GM23338 (cell line): ENCODE measurements around the gene CAMLG. TPM values are rescaled to one million over a fixed set of nuclear protein-coding genes. Genes with fewer than 3 reads are reported as not detected.

Source experiments
- ATAC-seq: fragments of 200-7000 bp; cut with Tn5 transposase; 3 replicates; pipeline ENCODE4 v1.9.1; 2020
- DNase-seq: peaks from one replicate; pipeline ENCODE4 v3.0.0-alpha.2; 2015; ENCODE audit warnings: low spot score
- H2AFZ ChIP-seq: fragments of 200-600 bp; sonication (generic); 2 replicates; pipeline ENCODE4 v1.8.0; 2016; ENCODE audit warnings: antibody characterized with exemption, mild to moderate bottlenecking, moderate library complexity
- H3F3A ChIP-seq: fragments of 200-600 bp; sonication (generic); replicated peaks from 2 replicates; pipeline ENCODE4 v1.8.0; 2017; ENCODE audit warnings: antibody characterized with exemption, mixed run types, low read depth
- H3K27ac ChIP-seq: fragments of 200-600 bp; sonication (generic); 2 replicates; pipeline ENCODE4 v1.6.1; 2016; ENCODE audit warnings: low read depth
- H3K27me3 ChIP-seq: fragments of 200-600 bp; sonication (generic); 2 replicates; pipeline ENCODE4 v1.8.0; 2016; ENCODE audit warnings: mild to moderate bottlenecking, mixed run types, moderate library complexity; ENCODE audit not compliant: insufficient read depth
- H3K36me3 ChIP-seq: fragments of 200-600 bp; sonication (generic); 2 replicates; pipeline ENCODE4 v1.8.0; 2016; ENCODE audit warnings: mild to moderate bottlenecking; ENCODE audit not compliant: insufficient read depth
- H3K4me1 ChIP-seq: fragments of 200-600 bp; sonication (generic); 2 replicates; pipeline ENCODE4 v1.8.0; 2016; ENCODE audit warnings: mild to moderate bottlenecking, moderate library complexity; ENCODE audit not compliant: insufficient read depth
- H3K4me2 ChIP-seq: fragments of 200-600 bp; sonication (generic); 2 replicates; pipeline ENCODE4 v1.7.1; 2017; ENCODE audit warnings: mixed run types
- H3K4me3 ChIP-seq: fragments of 200-600 bp; sonication (generic); 2 replicates; pipeline ENCODE4 v1.6.1; 2016; ENCODE audit warnings: mixed run types
- H3K79me2 ChIP-seq: fragments of 200-600 bp; sonication (generic); replicated peaks from 2 replicates; pipeline ENCODE4 v1.8.0; 2017; ENCODE audit warnings: mild to moderate bottlenecking; ENCODE audit not compliant: insufficient read depth
- H3K9me2 ChIP-seq: fragments of 200-600 bp; sonication (generic); 2 replicates; pipeline ENCODE4 v1.8.0; 2017; ENCODE audit not compliant: insufficient read depth
- H4K20me1 ChIP-seq: fragments of 200-600 bp; sonication (generic); replicated peaks from 2 replicates; pipeline ENCODE4 v1.8.0; 2017; ENCODE audit warnings: mild to moderate bottlenecking; ENCODE audit not compliant: insufficient read depth
- H3K27ac Mint-ChIP-seq: 2 replicates; pipeline ENCODE4 v1.8.0; 2020; ENCODE audit warnings: inconsistent platforms, mild to moderate bottlenecking, moderate library complexity, mixed read lengths
- H3K27me3 Mint-ChIP-seq: 3 replicates; pipeline ENCODE4 v1.8.0; 2022; ENCODE audit warnings: low read depth, mild to moderate bottlenecking, moderate library complexity, mixed read lengths, inconsistent platforms; ENCODE audit not compliant: insufficient read depth, poor library complexity
- H3K36me3 Mint-ChIP-seq: 3 replicates; pipeline ENCODE4 v1.8.0; 2021; ENCODE audit warnings: low read depth, mild to moderate bottlenecking, inconsistent platforms, moderate library complexity, mixed read lengths
- H3K4me1 Mint-ChIP-seq: 3 replicates; pipeline ENCODE4 v1.8.0; 2020; ENCODE audit warnings: mild to moderate bottlenecking, inconsistent platforms, mixed read lengths
- H3K4me3 Mint-ChIP-seq: 3 replicates; pipeline ENCODE4 v1.8.0; 2021; ENCODE audit warnings: moderate library complexity, mild to moderate bottlenecking, inconsistent platforms, mixed read lengths
- H3K9me3 Mint-ChIP-seq: 3 replicates; pipeline ENCODE4 v1.8.0; 2020; ENCODE audit warnings: moderate library complexity, mild to moderate bottlenecking, inconsistent platforms, mixed read lengths
- CREB1 ChIP-seq: fragments of 250-450 bp; sonication (Bioruptor Pico); IDR thresholded peaks from 2 replicates; pipeline ENCODE4 v1.5.0; 2020; ENCODE audit warnings: low read depth, mild to moderate bottlenecking, moderate library complexity
- CTCF ChIP-seq, 2 experiments: fragments of 200-600 bp in 1 of 2; sonication (generic) in 1 of 2; conservative IDR thresholded peaks; 2 replicates each; pipeline versions ENCODE4 v1.5.1 to v1.6.1; 2016 to 2017; ENCODE audit warnings: antibody characterized with exemption in 2 of 2, low read depth in 2 of 2, mild to moderate bottlenecking in 2 of 2, moderate library complexity in 1 of 2
- EZH2 ChIP-seq: fragments of 200-600 bp; sonication (generic); IDR thresholded peaks from one replicate; pipeline ENCODE4 v1.8.0; 2017; ENCODE audit warnings: antibody characterized with exemption, mild to moderate bottlenecking, low read depth; ENCODE audit not compliant: unreplicated experiment
- JUNB ChIP-seq: IDR thresholded peaks from one replicate; pipeline ENCODE4 v1.6.1; 2016; ENCODE audit warnings: antibody characterized with exemption; ENCODE audit not compliant: unreplicated experiment
- NANOG ChIP-seq: IDR thresholded peaks from 2 replicates; pipeline ENCODE4 v1.6.1; 2016; ENCODE audit warnings: antibody characterized with exemption, borderline replicate concordance
- POLR2AphosphoS5 ChIP-seq: IDR thresholded peaks from 2 replicates; pipeline ENCODE4 v1.6.1; 2016; ENCODE audit warnings: antibody characterized with exemption, low read depth
- REST ChIP-seq: IDR thresholded peaks from one replicate; pipeline ENCODE4 v1.6.1; 2018; ENCODE audit warnings: antibody characterized with exemption; ENCODE audit not compliant: unreplicated experiment
- STAT1 ChIP-seq: IDR thresholded peaks from one replicate; pipeline ENCODE4 v1.6.1; 2016; ENCODE audit warnings: antibody characterized with exemption; ENCODE audit not compliant: unreplicated experiment
- polyA plus RNA-seq: library from polyadenylated mRNA; unstranded; fragments of >200 nt; fragmentation: Nextera tagmentation; extraction: Ambion mirVana; gene quantifications from 2 replicates; pipeline ENCODE4 v1.2.1, GENCODE V29; 2016
- total RNA-seq: library from RNA; depleted of rRNA; stranded (reverse); fragments of >200 nt; shearing (Covaris generic); gene quantifications from 2 replicates; pipeline ENCODE4 v1.2.3, GENCODE V29; 2014

Gene CAMLG
- total and polyA plus RNA-seq, 2 experiments from 2014 or later = 34.4 to 75.0 TPM

- Mint-ChIP-seq H3K27me3 (no peaks in the 10 kb centered on the region), H3K9me3 (no peaks in the 10 kb centered on the region), H3K27ac (no peak overlapping the region), H3K4me1 (peaks cover 14% of the 10 kb centered on the region; the same call in 2 of the 3 replicates), H3K36me3 (peaks cover 90% of the 10 kb centered on the region), H3K4me3 (no peak overlapping the region)
- Histone ChIP-seq H3K79me2 (no peaks in the 10 kb centered on the region; the same call in 1 of the 2 replicates), H3K4me3 (no peak overlapping the region), H2AFZ (no peak overlapping the region), H3K4me2 (no peak overlapping the region), H3K27ac (no peak overlapping the region), H4K20me1 (peaks cover 9% of the 10 kb centered on the region; the same call in 1 of the 2 replicates), H3K9me2 (no peaks in the 10 kb centered on the region), H3K27me3 (no peaks in the 10 kb centered on the region), H3F3A (no peaks in the 10 kb centered on the region), H3K36me3 (peaks cover 64% of the 10 kb centered on the region), H3K4me1 (peaks cover 5% of the 10 kb centered on the region; the same call in 1 of the 2 replicates)
- no peak for ATAC-seq
- no peak for DNase-seq
- no peak for TF ChIP-seq EZH2
- no peak for TF ChIP-seq CTCF (conservative IDR thresholded peaks at IDR 0.05; ENCODE audit: low read depth in 2 of 2)
- TF ChIP-seq REST = no peak
- TF ChIP-seq STAT1 = no peak
- no peak for TF ChIP-seq POLR2AphosphoS5
Observed at GRCh38 chr5:134787692-134788091, 49.3 kb downstream of the CAMLG start.

- Histone ChIP-seq H3F3A (0 out of 2 replicates have a peak, but pooled peaks cover 3% of the 10 kb centered on the region), H3K4me2 (no peak overlapping the region), H3K27ac (no peak overlapping the region; the same call in 1 of the 2 replicates), H4K20me1 (peaks cover 6% of the 10 kb centered on the region), H2AFZ (no peak overlapping the region), H3K36me3 (peaks cover 73% of the 10 kb centered on the region), H3K4me1 (no peaks in the 10 kb centered on the region), H3K9me2 (no peaks in the 10 kb centered on the region), H3K4me3 (no peak overlapping the region), H3K27me3 (no peaks in the 10 kb centered on the region), H3K79me2 (no peaks in the 10 kb centered on the region; the same call in 1 of the 2 replicates)
- H3K4me3 Mint-ChIP-seq = no peak overlapping the region
- ATAC-seq (no peak), DNase-seq (no peak)
- H3K36me3 Mint-ChIP-seq = peaks cover 90% of the 10 kb centered on the region
- no peaks in the 10 kb centered on the region for H3K27me3 Mint-ChIP-seq
- H3K4me1 Mint-ChIP-seq = no peaks in the 10 kb centered on the region
- H3K9me3 Mint-ChIP-seq = no peaks in the 10 kb centered on the region
- no peak overlapping the region for H3K27ac Mint-ChIP-seq
- no peak for TF ChIP-seq JUNB
- no peak for TF ChIP-seq NANOG
- TF ChIP-seq CTCF (conservative IDR thresholded peaks at IDR 0.05; ENCODE audit: low read depth in 2 of 2) = no peak
- no peak for TF ChIP-seq REST
- no peak for TF ChIP-seq CREB1 (CRISPR knock-in tag)
Observed at GRCh38 chr5:134791580-134791979, 53.2 kb downstream of the CAMLG start.
